NCI-H146 (cell line): ENCODE data around the gene MFAP5.
"Not testable (repeated sequence)": the region's sequence is repeated elsewhere in the genome, so short reads cannot be mapped to it uniquely, and the experiment has no call there.

Experiments
- DNase-seq: peaks from one replicate; lab custom pipeline; 2025; lab: John Stamatoyannopoulos, UW

MFAP5 gene

GRCh38 chr12:8675591-8676036 is 13.0 kb upstream of the MFAP5 start:
- no peak for DNase-seq

DNA sequence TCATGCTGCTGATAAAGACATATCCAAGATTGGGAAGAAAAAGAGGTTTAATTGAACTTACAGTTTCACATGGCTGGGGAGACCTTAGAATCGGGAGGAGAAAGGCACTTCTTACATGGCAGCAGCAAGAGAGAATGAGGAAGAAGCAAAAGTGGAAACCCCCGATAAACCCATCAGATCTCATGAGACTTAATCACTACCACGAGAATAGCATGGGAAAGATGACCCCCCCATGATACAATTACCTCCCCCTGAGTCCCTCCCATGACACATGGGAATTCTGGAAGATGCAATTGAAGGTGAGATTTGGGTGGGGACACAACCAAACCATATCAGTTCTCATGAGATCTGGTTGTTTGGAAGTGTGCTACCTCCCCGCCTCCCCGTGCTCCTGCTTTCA is 9.8 kb upstream of the MFAP5 start:
- no peak for DNase-seq

GRCh38 chr12:8668441-8668840 is 5.8 kb upstream of the MFAP5 start:
- no peak for DNase-seq

DNA sequence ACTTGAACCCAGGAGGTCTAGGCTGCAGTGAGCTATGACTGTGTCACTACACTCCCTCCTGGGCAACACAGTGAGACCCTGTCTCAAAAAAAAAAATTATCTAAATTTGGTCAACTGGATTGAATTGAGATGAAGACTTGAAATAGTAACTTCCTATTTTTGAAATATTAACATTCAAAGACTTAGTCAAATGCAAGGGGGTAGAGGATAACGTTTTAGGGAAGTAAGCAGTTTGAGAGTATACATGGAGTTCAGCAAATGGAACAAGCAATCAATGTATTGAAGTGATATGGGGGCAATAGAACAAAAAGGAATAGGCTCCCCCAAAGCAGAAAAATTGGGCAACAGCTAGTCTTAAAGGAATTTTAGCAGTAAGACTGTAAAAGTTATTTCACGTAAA is 4.6 kb upstream of the MFAP5 start:
- DNase-seq = no peak

DNA sequence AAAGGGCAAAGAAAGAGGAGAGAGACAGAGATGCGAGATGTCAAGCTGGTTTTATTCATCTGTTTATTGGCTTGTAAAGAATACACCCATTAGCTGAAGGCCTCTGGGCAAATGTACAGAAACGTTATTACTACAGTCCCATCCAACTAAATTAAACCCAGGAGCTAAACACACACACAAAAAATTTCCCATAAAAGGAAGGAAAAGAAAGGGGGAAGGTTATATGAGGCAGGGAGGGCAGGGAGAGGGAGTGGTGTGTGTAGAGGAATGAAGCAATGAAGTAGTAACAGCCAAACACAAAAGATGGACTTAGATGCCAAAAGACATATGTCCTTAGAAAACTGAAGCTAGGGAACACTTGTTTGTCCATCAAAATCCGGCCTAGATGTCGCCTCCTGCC is 3.1 kb upstream of the MFAP5 start:
- DNase-seq = no peak

- DNase-seq = no peak
These were observed 1.7 kb upstream of the MFAP5 start for GRCh38 chr12:8664228-8664913.

DNA sequence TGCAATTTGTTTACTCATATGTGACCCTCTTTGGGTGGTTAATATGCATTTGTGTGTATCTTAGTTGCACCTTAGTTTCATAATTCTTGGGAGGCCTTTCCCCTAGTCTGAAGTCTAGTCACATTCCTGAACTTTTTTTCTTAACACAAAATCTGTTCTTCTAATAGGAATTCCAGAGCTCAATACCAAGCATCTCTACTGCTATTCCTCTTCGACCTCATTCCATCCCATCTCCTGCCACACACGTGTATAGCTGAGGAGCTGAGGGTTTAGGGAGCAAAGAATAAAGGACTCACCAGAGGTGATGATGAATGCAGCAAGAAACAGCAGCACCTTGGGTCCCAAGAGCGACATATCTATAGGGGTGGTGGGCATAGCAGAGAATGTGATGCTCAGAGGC is 875 bp downstream of the MFAP5 start:
- no peak for DNase-seq

DNA sequence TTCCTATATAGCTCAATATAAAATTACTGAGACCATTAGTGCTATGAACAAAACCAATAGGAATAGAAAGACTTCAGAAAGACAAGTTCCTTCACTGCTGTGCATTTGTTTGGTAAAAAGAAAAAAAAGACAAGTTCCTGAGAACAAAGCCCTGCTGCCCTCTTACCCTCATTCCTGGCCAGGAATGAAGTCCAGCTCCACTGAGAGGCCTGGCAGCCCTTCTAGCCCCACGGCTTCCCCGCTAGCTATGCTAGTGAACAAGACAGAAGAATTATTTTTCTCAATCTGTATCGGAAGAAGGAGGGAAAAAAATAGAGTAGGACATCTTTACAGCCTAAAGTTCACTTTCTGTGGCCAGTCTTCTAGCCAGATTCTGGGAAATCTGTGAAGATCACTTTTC is 1.6 kb downstream of the MFAP5 start:
- DNase-seq = no peak

- DNase-seq = no peak
These were observed 4.3 kb downstream of the MFAP5 start for GRCh38 chr12:8658346-8658745.

- DNase-seq = peak; percentile 4
These were observed 7.2 kb downstream of the MFAP5 start for GRCh38 chr12:8655421-8655820.

GRCh38 chr12:8648576-8649205 is 13.9 kb downstream of the MFAP5 start:
- DNase-seq = no peak

DNA sequence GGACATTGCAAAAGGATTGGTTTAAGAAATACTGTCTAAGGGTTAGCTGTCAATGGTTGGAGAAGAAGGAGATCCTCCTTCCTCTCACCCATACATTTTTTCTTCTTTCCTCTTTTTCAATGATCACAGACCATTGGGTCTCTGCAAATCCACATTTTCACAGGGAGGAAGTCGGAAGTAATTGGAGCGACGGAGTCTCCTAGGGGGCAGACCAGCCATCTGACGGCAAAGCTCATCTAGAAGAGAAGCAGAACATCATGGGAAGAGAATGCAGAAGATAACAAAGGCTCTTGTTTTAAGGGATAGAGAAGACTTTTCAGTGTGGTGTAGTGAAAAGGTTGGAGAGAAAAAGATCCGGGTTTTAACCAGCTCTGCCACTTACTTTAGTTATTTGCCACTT is 14.7 kb downstream of the MFAP5 start:
- no peak for DNase-seq

DNA sequence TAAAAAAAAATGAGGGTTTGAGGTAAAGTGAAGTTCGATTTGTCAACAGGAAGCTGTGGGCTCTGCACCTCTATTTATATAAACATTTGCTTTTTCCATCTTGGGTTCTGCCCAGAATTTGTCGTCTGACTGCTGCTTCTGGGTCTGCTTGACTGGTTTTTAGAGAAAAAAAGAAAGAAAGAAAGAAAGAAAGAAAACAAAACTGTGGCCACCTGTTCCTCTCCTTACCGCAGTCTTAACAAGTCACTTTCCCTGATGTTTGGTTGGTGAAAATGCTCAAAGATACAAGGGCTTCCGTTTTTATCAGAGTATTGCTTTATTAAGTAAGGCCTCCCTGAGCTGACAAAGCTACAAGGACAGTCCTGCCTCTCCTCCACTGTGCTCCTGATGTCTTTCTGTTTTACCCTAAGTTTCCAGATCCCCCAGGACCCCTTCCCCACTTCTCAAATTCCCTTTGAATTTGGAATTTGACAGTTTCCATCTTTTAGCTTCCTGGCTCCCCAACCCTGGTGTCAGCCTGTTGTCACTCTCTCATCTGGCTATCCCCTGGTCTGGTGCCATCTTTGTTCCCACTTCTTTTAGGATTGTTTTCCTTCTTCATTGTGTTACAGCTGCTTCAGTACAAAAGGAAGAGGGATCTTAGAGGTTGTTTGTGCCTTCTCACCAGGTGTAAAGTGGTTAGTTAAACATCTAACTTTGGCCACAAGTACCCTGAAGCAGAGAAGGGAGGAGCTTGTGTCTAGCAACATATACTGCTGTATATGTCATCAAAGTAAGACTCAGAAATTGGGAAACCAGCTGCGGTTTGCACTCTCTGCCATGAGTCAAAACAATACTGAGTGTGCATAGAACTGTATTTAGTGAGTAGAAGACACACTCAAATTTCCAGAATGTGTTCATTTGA is 18.0 kb downstream of the MFAP5 start:
- no peak for DNase-seq

DNA sequence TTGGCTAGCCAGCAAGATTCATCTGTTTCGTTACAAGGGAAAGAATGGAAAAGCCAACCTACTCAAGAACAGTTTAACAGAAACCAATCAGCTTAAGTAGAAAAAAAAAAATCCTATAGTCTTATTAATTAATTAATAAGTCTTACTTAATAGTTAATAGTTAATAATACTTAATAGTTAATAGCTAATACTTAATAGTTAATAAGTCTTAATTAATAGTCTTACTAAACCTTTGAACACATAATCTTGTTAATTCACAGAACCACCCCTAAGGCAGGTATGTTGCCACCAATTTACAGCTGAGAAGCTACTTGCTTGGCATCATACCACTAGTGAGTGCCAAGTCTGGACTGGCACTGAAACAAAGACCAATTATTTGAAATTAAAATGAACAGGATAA is 19.9 kb downstream of the MFAP5 start:
- DNase-seq = no peak

GRCh38 chr12:8639936-8640335 is 22.7 kb downstream of the MFAP5 start:
- no peak for DNase-seq

- DNase-seq = no peak
These were observed 23.7 kb downstream of the MFAP5 start for GRCh38 chr12:8638951-8639350.

GRCh38 chr12:8637666-8638065 is 25.0 kb downstream of the MFAP5 start:
- DNase-seq = peak; percentile 12

- no peak for DNase-seq
These were observed 25.4 kb downstream of the MFAP5 start for GRCh38 chr12:8637244-8637643.

- no peak for DNase-seq
These were observed 26.0 kb downstream of the MFAP5 start for GRCh38 chr12:8636581-8636980.

- not testable (repeated sequence) for DNase-seq
These were observed 26.6 kb downstream of the MFAP5 start for GRCh38 chr12:8636007-8636346.

DNA sequence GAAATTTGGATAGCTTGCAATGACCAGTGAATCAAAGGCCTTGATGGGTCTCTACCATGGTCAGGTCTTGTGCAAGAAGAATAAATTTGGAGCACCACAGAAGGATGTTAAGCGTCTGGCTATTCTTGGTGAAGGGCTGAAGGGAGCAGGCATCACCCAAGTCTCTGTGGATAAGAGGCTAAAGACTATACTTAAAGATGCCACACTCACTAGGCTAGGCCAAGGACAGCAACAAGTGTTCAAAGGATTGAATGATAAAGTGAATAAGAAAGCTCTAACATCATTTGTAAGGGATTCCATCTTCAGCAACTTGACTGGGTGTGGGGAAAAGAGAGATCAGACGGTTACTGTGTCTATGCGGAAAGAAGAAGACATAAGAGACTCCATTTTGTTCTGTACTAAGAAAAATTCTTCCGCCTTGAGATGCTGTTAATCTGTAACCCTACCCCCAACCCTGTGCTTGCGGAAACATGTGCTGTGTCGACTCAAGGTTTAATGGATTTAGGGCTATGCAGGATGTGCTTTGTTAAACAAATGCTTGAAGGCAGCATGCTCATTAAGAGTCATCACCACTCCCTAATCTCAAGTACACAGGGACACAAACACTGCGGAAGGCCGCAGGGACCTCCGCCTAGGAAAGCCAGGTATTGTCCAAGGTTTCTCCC is 27.2 kb downstream of the MFAP5 start:
- DNase-seq = not testable (repeated sequence)

- DNase-seq = no peak
These were observed 32.5 kb downstream of the MFAP5 start for GRCh38 chr12:8630131-8630530.
